Measurements from ENCODE around the gene PDE4D.

Gene PDE4D

GRCh38 chr5:59054963-59055528, 838.5 kb downstream of the PDE4D start:
- FAIRE-seq = no peak

- FAIRE-seq = no peak
Measured at GRCh38 chr5:59051951-59052350, 841.6 kb downstream of the PDE4D start.

GRCh38 chr5:59049095-59049494, 844.4 kb downstream of the PDE4D start:
- FAIRE-seq = no peak

GRCh38 chr5:59042201-59043055, 851.1 kb downstream of the PDE4D start:
- FAIRE-seq = no peak

- FAIRE-seq = no peak
Measured at GRCh38 chr5:59041355-59041754, 852.2 kb downstream of the PDE4D start.

- no peak for FAIRE-seq
Measured at GRCh38 chr5:59040804-59041201, 852.7 kb downstream of the PDE4D start.

GRCh38 chr5:59040024-59040803, 853.3 kb downstream of the PDE4D start:
- FAIRE-seq = no peak

- no peak for FAIRE-seq
Measured at GRCh38 chr5:59039296-59040023, 854.1 kb downstream of the PDE4D start.

- no peak for FAIRE-seq
Measured at GRCh38 chr5:59038798-59039295, 854.7 kb downstream of the PDE4D start.

GRCh38 chr5:59037941-59038797, 855.4 kb downstream of the PDE4D start:
- no peak for FAIRE-seq

GRCh38 chr5:59037453-59037852, 856.1 kb downstream of the PDE4D start:
- no peak for FAIRE-seq

- no peak for FAIRE-seq
Measured at GRCh38 chr5:59037041-59037440, 856.5 kb downstream of the PDE4D start.

GRCh38 chr5:59036274-59036961, 857.1 kb downstream of the PDE4D start:
- FAIRE-seq = no peak

- FAIRE-seq = no peak
Measured at GRCh38 chr5:59035681-59036080, 857.8 kb downstream of the PDE4D start.

GRCh38 chr5:59034498-59035186, 858.9 kb downstream of the PDE4D start:
- FAIRE-seq = peak; percentile 66

- FAIRE-seq = no peak
Measured at GRCh38 chr5:59027145-59027907, 866.2 kb downstream of the PDE4D start.

GRCh38 chr5:59025734-59026133, 867.8 kb downstream of the PDE4D start:
- no peak for FAIRE-seq

GRCh38 chr5:59021837-59022514, 871.5 kb downstream of the PDE4D start:
- no peak for FAIRE-seq

- no peak for FAIRE-seq
Measured at GRCh38 chr5:59021286-59021673, 872.2 kb downstream of the PDE4D start.

Measured in A204.1 (cell line).